KMS-11 (cell line): ENCODE measurements around the gene COX19.

Experiments used
- H2AFZ ChIP-seq: fragments of 200-600 bp; sonication (generic); 2 replicates; pipeline ENCODE4 v1.6.1; 2016; ENCODE audit warnings: antibody characterized with exemption, mixed run types, low read depth
- H3K27ac ChIP-seq: fragments of 200-600 bp; sonication (generic); 2 replicates; pipeline ENCODE4 v1.6.1; 2016; ENCODE audit warnings: mild to moderate bottlenecking, mixed run types
- H3K27me3 ChIP-seq: fragments of 200-600 bp; sonication (generic); 2 replicates; pipeline ENCODE4 v1.6.1; 2017; ENCODE audit warnings: mild to moderate bottlenecking, low read depth, mixed run types, moderate library complexity; ENCODE audit not compliant: insufficient read depth
- H3K36me3 ChIP-seq: fragments of 200-600 bp; sonication (generic); 2 replicates; pipeline ENCODE4 v1.6.1; 2017; ENCODE audit warnings: mild to moderate bottlenecking, mixed run types; ENCODE audit not compliant: insufficient read depth
- H3K4me1 ChIP-seq: fragments of 200-600 bp; sonication (generic); 2 replicates; pipeline ENCODE4 v1.6.1; 2016; ENCODE audit warnings: mild to moderate bottlenecking, low read depth, mixed run types; ENCODE audit not compliant: poor library complexity, severe bottlenecking
- H3K4me2 ChIP-seq: fragments of 200-600 bp; sonication (generic); 2 replicates; pipeline ENCODE4 v1.7.0; 2016; ENCODE audit warnings: mild to moderate bottlenecking, mixed run types
- H3K4me3 ChIP-seq: fragments of 200-600 bp; sonication (generic); IDR thresholded peaks from 2 replicates; pipeline ENCODE4 v1.6.1; 2017; ENCODE audit warnings: low read depth, low read length, mixed read lengths; ENCODE audit not compliant: insufficient read depth
- H3K79me2 ChIP-seq: fragments of 200-600 bp; sonication (generic); 2 replicates; pipeline ENCODE4 v1.6.1; 2016; ENCODE audit warnings: low read depth, mixed run types; ENCODE audit not compliant: insufficient read depth
- H3K9ac ChIP-seq: fragments of 200-600 bp; sonication (generic); 2 replicates; pipeline ENCODE4 v1.6.1; 2016; ENCODE audit warnings: mild to moderate bottlenecking, mixed run types
- H4K20me1 ChIP-seq: fragments of 200-600 bp; sonication (generic); 2 replicates; pipeline ENCODE4 v1.6.1; 2016; ENCODE audit warnings: mild to moderate bottlenecking, mixed run types; ENCODE audit not compliant: insufficient read depth
- CTCF ChIP-seq: fragments of 200-600 bp; sonication (generic); conservative IDR thresholded peaks from 2 replicates; pipeline ENCODE4 v1.6.1; 2017; ENCODE audit warnings: low read depth, mild to moderate bottlenecking, antibody characterized with exemption, low read length, moderate library complexity, mixed read lengths

The COX19 gene

GRCh38 chr7:921581-922333 lies 53.6 kb downstream of the COX19 start:
- no peaks in the 10 kb centered on the region for H3K79me2 ChIP-seq
- peaks cover 6% of the 10 kb centered on the region; the same call in 1 of the 2 replicates for H3K27me3 ChIP-seq
- H3K4me1 ChIP-seq = peaks cover 30% of the 10 kb centered on the region
- H3K36me3 ChIP-seq = no peaks in the 10 kb centered on the region
- no peak overlapping the region for H2AFZ ChIP-seq
- no peak overlapping the region for H3K27ac ChIP-seq
- no peak overlapping the region for H3K9ac ChIP-seq
- H4K20me1 ChIP-seq = no peaks in the 10 kb centered on the region
- no peak for TF ChIP-seq CTCF
- no peak overlapping the region for H3K4me3 ChIP-seq
- H3K4me2 ChIP-seq = peak overlapping the region; percentile 42; the same call in 1 of the 2 replicates

- H3K4me2 ChIP-seq = no peak overlapping the region
- peaks cover 12% of the 10 kb centered on the region; the same call in 1 of the 2 replicates for H3K27me3 ChIP-seq
- H3K9ac ChIP-seq = no peak overlapping the region
- no peak overlapping the region for H2AFZ ChIP-seq
- no peak overlapping the region for H3K27ac ChIP-seq
- H3K4me3 ChIP-seq = no peak overlapping the region
- peaks cover 30% of the 10 kb centered on the region for H3K4me1 ChIP-seq
- H3K79me2 ChIP-seq = no peaks in the 10 kb centered on the region
- TF ChIP-seq CTCF = no peak
- no peaks in the 10 kb centered on the region for H3K36me3 ChIP-seq
- H4K20me1 ChIP-seq = no peaks in the 10 kb centered on the region
Measured at GRCh38 chr7:921071-921461, 54.3 kb downstream of the COX19 start.

DNA sequence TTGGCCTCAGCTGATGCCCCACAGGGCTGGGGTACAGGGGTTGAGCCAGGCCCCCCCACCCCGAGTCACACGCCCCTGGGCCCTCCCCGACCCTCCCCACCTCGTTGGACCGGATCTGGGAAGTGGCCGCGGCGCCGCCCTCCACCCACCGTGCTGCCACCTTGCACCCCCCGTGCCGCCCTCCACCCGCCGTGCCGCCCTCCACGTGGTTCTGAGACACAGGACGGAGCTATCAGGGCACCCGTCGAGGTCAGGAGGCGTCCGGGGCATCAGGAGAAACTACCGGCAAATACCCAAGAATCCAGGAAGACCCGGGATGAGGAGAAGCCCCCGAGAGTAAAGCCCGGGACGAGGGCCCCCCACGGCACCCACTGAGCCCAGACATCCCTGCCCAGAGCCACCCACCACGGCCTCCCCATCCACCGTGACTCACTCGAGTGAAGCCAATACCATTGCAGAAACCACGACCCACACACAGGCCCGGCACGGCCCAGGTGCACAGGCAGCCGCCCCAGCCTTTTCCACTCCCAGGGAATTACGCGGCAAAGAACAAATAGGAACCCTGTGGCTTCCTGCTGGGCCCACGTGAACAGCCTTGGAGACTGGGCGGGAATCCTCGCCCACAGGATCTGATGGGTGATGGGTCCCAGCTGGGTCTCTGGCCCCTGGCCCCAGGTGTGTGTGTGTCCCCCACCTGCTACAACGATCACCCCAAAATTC lies 54.8 kb downstream of the COX19 start:
- Histone ChIP-seq H4K20me1 (no peaks in the 10 kb centered on the region), H3K79me2 (no peaks in the 10 kb centered on the region), H2AFZ (no peak overlapping the region), H3K9ac (no peak overlapping the region), H3K27ac (no peak overlapping the region), H3K4me3 (no peak overlapping the region), H3K4me1 (peaks cover 28% of the 10 kb centered on the region), H3K27me3 (peaks cover 16% of the 10 kb centered on the region; the same call in 1 of the 2 replicates), H3K4me2 (no peak overlapping the region), H3K36me3 (no peaks in the 10 kb centered on the region)
- no peak for TF ChIP-seq CTCF

GRCh38 chr7:919924-920341 lies 55.4 kb downstream of the COX19 start:
- Histone ChIP-seq H3K27ac (no peak overlapping the region), H2AFZ (no peak overlapping the region), H3K79me2 (no peaks in the 10 kb centered on the region), H3K4me2 (no peak overlapping the region), H3K4me1 (peaks cover 22% of the 10 kb centered on the region), H4K20me1 (no peaks in the 10 kb centered on the region), H3K4me3 (no peak overlapping the region), H3K36me3 (no peaks in the 10 kb centered on the region), H3K9ac (no peak overlapping the region), H3K27me3 (peaks cover 16% of the 10 kb centered on the region; the same call in 1 of the 2 replicates)
- TF ChIP-seq CTCF = no peak
